Brain microvascular endothelial cell (primary cell): ENCODE data around the gene OPALIN.

Experiments used
- DNase-seq: peaks from one replicate; pipeline ENCODE4 v3.0.0-alpha.2; 2020
- H3K27ac ChIP-seq: fragments of 250-450 bp; sonication (Bioruptor Pico); 2 replicates; pipeline ENCODE4 v1.5.1; 2020; ENCODE audit warnings: mild to moderate bottlenecking, moderate library complexity
- H3K27me3 ChIP-seq: fragments of 250-450 bp; sonication (Bioruptor Pico); replicated peaks from 2 replicates; pipeline ENCODE4 v1.5.1; 2020; ENCODE audit warnings: mild to moderate bottlenecking
- H3K36me3 ChIP-seq: fragments of 250-450 bp; sonication (Bioruptor Pico); replicated peaks from 2 replicates; pipeline ENCODE4 v1.5.1; 2020; ENCODE audit warnings: mild to moderate bottlenecking
- H3K4me3 ChIP-seq: 2 replicates; pipeline ENCODE4 v1.5.1; 2011; ENCODE audit warnings: low read depth, mild to moderate bottlenecking, control low read depth, low read length, moderate library complexity
- CTCF ChIP-seq: IDR thresholded peaks from 2 replicates; pipeline ENCODE4 v1.5.1; 2011; ENCODE audit warnings: low read depth, mild to moderate bottlenecking, moderate library complexity, low read length, control low read depth, inconsistent platforms; ENCODE audit errors: missing control alignments
- in situ Hi-C: cut with HindIII; loops from 2 replicates; pipeline ENCODE4 v1.10.0; 2017; ENCODE audit warnings: low sequenced_read_pairs, low pct_ligation_motif_present

The OPALIN gene

GRCh38 chr10:96374004-96374403 is 15.2 kb upstream of the OPALIN start:
- H3K27ac ChIP-seq, result no peak overlapping the region
- H3K4me3 ChIP-seq, result no peak overlapping the region
- TF ChIP-seq CTCF, result no peak
- H3K36me3 ChIP-seq, result no peaks in the 10 kb centered on the region
- no peak for DNase-seq
- no peaks in the 10 kb centered on the region for H3K27me3 ChIP-seq
- in situ Hi-C loops, result no loop called here

- H3K27me3 ChIP-seq, result no peaks in the 10 kb centered on the region
- no peak overlapping the region for H3K4me3 ChIP-seq
- in situ Hi-C loops, result no loop called here
- no peak overlapping the region for H3K27ac ChIP-seq
- no peak for TF ChIP-seq CTCF
- H3K36me3 ChIP-seq, result no peaks in the 10 kb centered on the region
- DNase-seq, result no peak
Observed at GRCh38 chr10:96371356-96371755, 12.6 kb upstream of the OPALIN start.

- no peak overlapping the region for H3K4me3 ChIP-seq
- H3K36me3 ChIP-seq, result no peaks in the 10 kb centered on the region
- in situ Hi-C loops, result no loop called here
- TF ChIP-seq CTCF, result peak; percentile 88
- no peak overlapping the region for H3K27ac ChIP-seq
- H3K27me3 ChIP-seq, result no peaks in the 10 kb centered on the region
- DNase-seq, result peak; percentile 39
Observed at GRCh38 chr10:96370584-96371157, 11.9 kb upstream of the OPALIN start.

- no peak for DNase-seq
- TF ChIP-seq CTCF, result no peak
- in situ Hi-C loops, result no loop called here
- no peak overlapping the region for H3K27ac ChIP-seq
- H3K36me3 ChIP-seq, result no peaks in the 10 kb centered on the region
- H3K27me3 ChIP-seq, result no peaks in the 10 kb centered on the region
- H3K4me3 ChIP-seq, result no peak overlapping the region
Observed at GRCh38 chr10:96369890-96370583, 11.2 kb upstream of the OPALIN start.

GRCh38 chr10:96368971-96369370 is 10.2 kb upstream of the OPALIN start:
- in situ Hi-C loops, result no loop called here
- no peak overlapping the region for H3K27ac ChIP-seq
- H3K36me3 ChIP-seq, result no peaks in the 10 kb centered on the region
- no peak for TF ChIP-seq CTCF
- no peaks in the 10 kb centered on the region for H3K27me3 ChIP-seq
- DNase-seq, result no peak
- no peak overlapping the region for H3K4me3 ChIP-seq

- in situ Hi-C loops, result no loop called here
- no peak for TF ChIP-seq CTCF
- H3K36me3 ChIP-seq, result no peaks in the 10 kb centered on the region
- H3K27ac ChIP-seq, result no peak overlapping the region
- no peak for DNase-seq
- no peaks in the 10 kb centered on the region for H3K27me3 ChIP-seq
- no peak overlapping the region for H3K4me3 ChIP-seq
Observed at GRCh38 chr10:96367470-96367869, 8.7 kb upstream of the OPALIN start.
